Fibroblast of villous mesenchyme (primary cell): Measurements from ENCODE around the gene MBNL2. TPM values are rescaled to one million over a fixed set of nuclear protein-coding genes. Genes with fewer than 3 reads are reported as not detected.

Source experiments
- DNase-seq: peaks from one replicate; pipeline ENCODE4 v3.0.0-alpha.2; 2010; ENCODE audit warnings: low read depth
- H3K4me3 ChIP-seq: 2 replicates; pipeline ENCODE4 v1.5.1; 2011; ENCODE audit warnings: low read depth, mild to moderate bottlenecking, low read length
- CTCF ChIP-seq: IDR thresholded peaks from 2 replicates; pipeline ENCODE4 v1.5.1; 2012; ENCODE audit warnings: low read depth, mild to moderate bottlenecking, low read length; ENCODE audit not compliant: insufficient read depth
- total RNA-seq: library from RNA; depleted of rRNA; stranded (reverse); fragments of >200 nt; gene quantifications from 2 replicates; pipeline ENCODE4 v1.2.3, GENCODE V29; 2012

MBNL2 gene
- total RNA-seq: 70.5 and 120 TPM in 2 replicates

GRCh38 chr13:97221989-97222700 lies at the start of gene MBNL2:
Gene MBNL2, plus strand, starts transcription at chr13:97222333. Its CDS starts 53,903 bp downstream, at chr13:97276236.
- peak; percentile 98 for DNase-seq
- no peak for TF ChIP-seq CTCF
- peak within 1 kb of the TSS; percentile 76 for H3K4me3 ChIP-seq

- no peak overlapping the region for H3K4me3 ChIP-seq
- no peak for DNase-seq
- no peak for TF ChIP-seq CTCF
Observed at GRCh38 chr13:97174638-97175037, 47.5 kb upstream of the MBNL2 start.

GRCh38 chr13:97175041-97175440 lies 47.1 kb upstream of the MBNL2 start:
- no peak for TF ChIP-seq CTCF
- H3K4me3 ChIP-seq: no peak overlapping the region

GRCh38 chr13:97179501-97179900 lies 42.6 kb upstream of the MBNL2 start:
- no peak for DNase-seq
- H3K4me3 ChIP-seq: no peak overlapping the region
- no peak for TF ChIP-seq CTCF

More at GRCh38 chr13:97175041-97175440, 47.1 kb upstream of the MBNL2 start:
- no peak for DNase-seq

GRCh38 chr13:97182111-97182890 lies 39.8 kb upstream of the MBNL2 start:
- no peak overlapping the region for H3K4me3 ChIP-seq
- no peak for DNase-seq
- no peak for TF ChIP-seq CTCF

- no peak for TF ChIP-seq CTCF
- H3K4me3 ChIP-seq: no peak overlapping the region
- DNase-seq: no peak
Observed at GRCh38 chr13:97185291-97185690, 36.8 kb upstream of the MBNL2 start.

- no peak for DNase-seq
- no peak overlapping the region for H3K4me3 ChIP-seq
- TF ChIP-seq CTCF: no peak
Observed at GRCh38 chr13:97185751-97186150, 36.4 kb upstream of the MBNL2 start.
